K562 (cell line): ENCODE data around the gene ATPAF2. TPM values are rescaled to one million over a fixed set of nuclear protein-coding genes. Genes with fewer than 3 reads are reported as not detected.

Experiments
- ARID1B ChIP-seq: fragments of 450-650 bp; IDR thresholded peaks from 2 replicates; pipeline ENCODE4 v1.6.1; 2016; ENCODE audit warnings: antibody characterized with exemption, mild to moderate bottlenecking, inconsistent platforms
- BRD4 ChIP-seq: fragments of 200-600 bp; sonication (generic); IDR thresholded peaks from 2 replicates; pipeline ENCODE4 v1.6.1; 2017; ENCODE audit warnings: inconsistent platforms
- CSDE1 ChIP-seq, 2 experiments: fragments of 450-650 bp; IDR thresholded peaks; 2 replicates each; pipeline ENCODE4 v1.6.1; 2016; ENCODE audit warnings: mild to moderate bottlenecking in 1 of 2
- HMGN3 ChIP-seq: IDR thresholded peaks from 2 replicates; pipeline ENCODE4 v1.6.1; 2011; ENCODE audit warnings: borderline replicate concordance, low read depth, mild to moderate bottlenecking, mixed read lengths, low read length; ENCODE audit not compliant: insufficient read length; ENCODE audit errors: extremely low read depth
- HNRNPK ChIP-seq: fragments of 200-400 bp; formaldehyde crosslinking; IDR thresholded peaks from one replicate; pipeline ENCODE4 v1.6.1; 2018; ENCODE audit warnings: mild to moderate bottlenecking, low read depth, low read length; ENCODE audit not compliant: poor library complexity, severe bottlenecking
- POU5F1 ChIP-seq: fragments of 150-350 bp; IDR thresholded peaks from 2 replicates; pipeline ENCODE4 v1.6.1; 2014; ENCODE audit warnings: borderline replicate concordance, low read length, low read depth, mild to moderate bottlenecking; ENCODE audit not compliant: partially characterized antibody
- RREB1 ChIP-seq: fragments of 250-450 bp; sonication (Bioruptor Pico); IDR thresholded peaks from 2 replicates; pipeline ENCODE4 v1.4.0; 2020
- SAFB2 ChIP-seq: fragments of 200-400 bp; formaldehyde crosslinking; IDR thresholded peaks from 2 replicates; pipeline ENCODE4 v1.6.1; 2018; ENCODE audit warnings: borderline replicate concordance, low read length, low read depth, moderate library complexity; ENCODE audit not compliant: severe bottlenecking
- TGIF2 ChIP-seq: sonication (generic); formaldehyde crosslinking; IDR thresholded peaks from 2 replicates; pipeline ENCODE4 v1.8.1; 2022; ENCODE audit warnings: mild to moderate bottlenecking, missing genetic modification reagents, moderate library complexity
- ZNF41 ChIP-seq: fragments of 250-450 bp; sonication (Bioruptor Pico); conservative IDR thresholded peaks from 2 replicates; pipeline ENCODE4 v1.4.0; 2020; ENCODE audit warnings: mild to moderate bottlenecking
- ZNF445 ChIP-seq: fragments of 250-450 bp; sonication (Bioruptor Pico); IDR thresholded peaks from 2 replicates; pipeline ENCODE4 v1.4.0; 2020; ENCODE audit warnings: low read depth, mild to moderate bottlenecking, moderate library complexity
- polyA plus RNA-seq, 8 experiments: library from polyadenylated mRNA; depleted of rRNA in 4 of 8; stranded (reverse) in 5 of 8; unstranded in 3 of 8; fragments of >200 nt; fragmentation: Nextera tagmentation in 2 of 8; fragmentation: Illumina TruSeq in 1 of 8; extraction: Ambion mirVana in 2 of 8; extraction: Trizol in 1 of 8; gene quantifications; 2 replicates each; pipeline versions ENCODE4 v1.2.1 to v1.2.3, GENCODE V29; 2011 to 2014; ENCODE audit warnings: inconsistent platforms in 1 of 8, missing spikeins in 1 of 8
- total RNA-seq, 7 experiments: library from RNA; depleted of rRNA in 6 of 7; stranded (reverse); fragments of >200 nt in 6 of 7; fragmentation: Illumina TruSeq in 2 of 7; extraction: Trizol in 2 of 7; gene quantifications; 2 replicates each; pipeline versions ENCODE4 v1.2.1 to v1.2.3, GENCODE V29; 2011 to 2021; ENCODE audit warnings: low replicate concordance in 1 of 7
- TF ChIP-seq, protein P1 (sequence below): sonication (generic); IDR thresholded peaks from 2 replicates; pipeline ENCODE4 v1.6.1; 2016
- TF ChIP-seq, protein P2 (sequence below): sonication (generic); formaldehyde crosslinking; IDR thresholded peaks from 2 replicates; pipeline ENCODE4 v1.8.0; 2023; ENCODE audit warnings: mild to moderate bottlenecking, missing genetic modification reagents
- TF ChIP-seq, protein P3 (sequence below): fragments of 200-800 bp; sonication (Bioruptor generic); IDR thresholded peaks from 2 replicates; pipeline ENCODE4 v1.6.1; 2017; ENCODE audit warnings: missing genetic modification characterization, missing compliant biosample characterization

The ATPAF2 gene
- total and polyA plus RNA-seq, 9 of the 15 experiments (the other 6 are each of a cell fraction or from before 2014, with no cell fraction given), result 2.1 to 19.2 (median 11.3) TPM

GRCh38 chr17:18087610-18088491 lies 48.9 kb upstream of the ATPAF2 start, which contains the start of gene DRG2 (continued):
- TF ChIP-seq RREB1 (no peak), POU5F1 (no peak), ZNF41 (no peak), BRD4 (0 out of 2 replicates have a peak, but pooled peaks have one; percentile 57), HMGN3 (peak; percentile 88), SAFB2 (no peak), HNRNPK (no peak), ZNF445 (no peak), TGIF2 (CRISPR knock-in tag) (peak; percentile 50; the same call in 1 of the 2 replicates), CSDE1 (IDR thresholded peaks at IDR 0.05) (no peak), ARID1B (peak; percentile 25; the same call in 1 of the 2 replicates)
- TF ChIP-seq, protein P1, sequence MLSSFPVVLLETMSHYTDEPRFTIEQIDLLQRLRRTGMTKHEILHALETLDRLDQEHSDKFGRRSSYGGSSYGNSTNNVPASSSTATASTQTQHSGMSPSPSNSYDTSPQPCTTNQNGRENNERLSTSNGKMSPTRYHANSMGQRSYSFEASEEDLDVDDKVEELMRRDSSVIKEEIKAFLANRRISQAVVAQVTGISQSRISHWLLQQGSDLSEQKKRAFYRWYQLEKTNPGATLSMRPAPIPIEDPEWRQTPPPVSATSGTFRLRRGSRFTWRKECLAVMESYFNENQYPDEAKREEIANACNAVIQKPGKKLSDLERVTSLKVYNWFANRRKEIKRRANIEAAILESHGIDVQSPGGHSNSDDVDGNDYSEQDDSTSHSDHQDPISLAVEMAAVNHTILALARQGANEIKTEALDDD, result no peak
- TF ChIP-seq, protein P2, sequence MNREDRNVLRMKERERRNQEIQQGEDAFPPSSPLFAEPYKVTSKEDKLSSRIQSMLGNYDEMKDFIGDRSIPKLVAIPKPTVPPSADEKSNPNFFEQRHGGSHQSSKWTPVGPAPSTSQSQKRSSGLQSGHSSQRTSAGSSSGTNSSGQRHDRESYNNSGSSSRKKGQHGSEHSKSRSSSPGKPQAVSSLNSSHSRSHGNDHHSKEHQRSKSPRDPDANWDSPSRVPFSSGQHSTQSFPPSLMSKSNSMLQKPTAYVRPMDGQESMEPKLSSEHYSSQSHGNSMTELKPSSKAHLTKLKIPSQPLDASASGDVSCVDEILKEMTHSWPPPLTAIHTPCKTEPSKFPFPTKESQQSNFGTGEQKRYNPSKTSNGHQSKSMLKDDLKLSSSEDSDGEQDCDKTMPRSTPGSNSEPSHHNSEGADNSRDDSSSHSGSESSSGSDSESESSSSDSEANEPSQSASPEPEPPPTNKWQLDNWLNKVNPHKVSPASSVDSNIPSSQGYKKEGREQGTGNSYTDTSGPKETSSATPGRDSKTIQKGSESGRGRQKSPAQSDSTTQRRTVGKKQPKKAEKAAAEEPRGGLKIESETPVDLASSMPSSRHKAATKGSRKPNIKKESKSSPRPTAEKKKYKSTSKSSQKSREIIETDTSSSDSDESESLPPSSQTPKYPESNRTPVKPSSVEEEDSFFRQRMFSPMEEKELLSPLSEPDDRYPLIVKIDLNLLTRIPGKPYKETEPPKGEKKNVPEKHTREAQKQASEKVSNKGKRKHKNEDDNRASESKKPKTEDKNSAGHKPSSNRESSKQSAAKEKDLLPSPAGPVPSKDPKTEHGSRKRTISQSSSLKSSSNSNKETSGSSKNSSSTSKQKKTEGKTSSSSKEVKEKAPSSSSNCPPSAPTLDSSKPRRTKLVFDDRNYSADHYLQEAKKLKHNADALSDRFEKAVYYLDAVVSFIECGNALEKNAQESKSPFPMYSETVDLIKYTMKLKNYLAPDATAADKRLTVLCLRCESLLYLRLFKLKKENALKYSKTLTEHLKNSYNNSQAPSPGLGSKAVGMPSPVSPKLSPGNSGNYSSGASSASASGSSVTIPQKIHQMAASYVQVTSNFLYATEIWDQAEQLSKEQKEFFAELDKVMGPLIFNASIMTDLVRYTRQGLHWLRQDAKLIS (CRISPR knock-in tag), result peak; percentile 73; the same call in 1 of the 2 replicates
- TF ChIP-seq, protein P3, sequence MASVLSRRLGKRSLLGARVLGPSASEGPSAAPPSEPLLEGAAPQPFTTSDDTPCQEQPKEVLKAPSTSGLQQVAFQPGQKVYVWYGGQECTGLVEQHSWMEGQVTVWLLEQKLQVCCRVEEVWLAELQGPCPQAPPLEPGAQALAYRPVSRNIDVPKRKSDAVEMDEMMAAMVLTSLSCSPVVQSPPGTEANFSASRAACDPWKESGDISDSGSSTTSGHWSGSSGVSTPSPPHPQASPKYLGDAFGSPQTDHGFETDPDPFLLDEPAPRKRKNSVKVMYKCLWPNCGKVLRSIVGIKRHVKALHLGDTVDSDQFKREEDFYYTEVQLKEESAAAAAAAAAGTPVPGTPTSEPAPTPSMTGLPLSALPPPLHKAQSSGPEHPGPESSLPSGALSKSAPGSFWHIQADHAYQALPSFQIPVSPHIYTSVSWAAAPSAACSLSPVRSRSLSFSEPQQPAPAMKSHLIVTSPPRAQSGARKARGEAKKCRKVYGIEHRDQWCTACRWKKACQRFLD (CRISPR knock-in tag), result no peak
